ENCODE data around the gene ODC1. TPM values are rescaled to one million over a fixed set of nuclear protein-coding genes. Genes with fewer than 3 reads are reported as not detected.

ODC1 gene
- total and polyA plus RNA-seq, 2 donors (not counting 3 experiments of a cell fraction or from before 2014, with no cell fraction given): 109 to 132 TPM

GRCh38 chr2:10471046-10471571, 23.0 kb upstream of the ODC1 start:
- DNase-seq (ENCODE audit: low read depth, low spot score): no peak
- BruUV-seq (replicated peaks): no TSS peak
- no peaks in the 10 kb centered on the region for H3K9me3 ChIP-seq (replicated peaks; ENCODE audit: control insufficient read depth, insufficient read depth, low read length)
- H3K4me3 ChIP-seq (replicated peaks in 1 of 3; ENCODE audit: insufficient read depth in 1 of 3, low read depth in 1 of 3, low read length in 3 of 3): no peak overlapping the region
- H3K9me1 ChIP-seq (replicated peaks; ENCODE audit: control insufficient read depth, extremely low read depth, insufficient read depth, low read length): no peaks in the 10 kb centered on the region
- intact Hi-C loops (cut with micrococcal nuclease): no loop called here
- dilution Hi-C loops (cut with MboI; ENCODE audit: extremely low pct_ligation_motif_present, low sequenced_read_pairs): no loop called here
- H2AFZ ChIP-seq (ENCODE audit: low read depth, low read length): no peak overlapping the region
- FAIRE-seq: no peak
- H3K4me2 ChIP-seq (ENCODE audit: insufficient read depth, low read length): no peak overlapping the region
- H4K20me1 ChIP-seq (replicated peaks; ENCODE audit: control insufficient read depth, extremely low read depth, insufficient read depth, low read length): no peaks in the 10 kb centered on the region
- TF ChIP-seq MYC (IDR thresholded peaks at IDR 0.05; ENCODE audit: low read depth, low read length) (no peak), JUN (IDR thresholded peaks at IDR 0.05; ENCODE audit: borderline replicate concordance, insufficient read depth, insufficient read length, low read depth) (no peak), FOS (IDR thresholded peaks at IDR 0.05; ENCODE audit: borderline replicate concordance, insufficient read depth, low read length) (no peak), MAX (IDR thresholded peaks at IDR 0.05; ENCODE audit: insufficient read depth, insufficient read length) (no peak), CTCF (IDR thresholded peaks at IDR 0.05; ENCODE audit: extremely low read depth in 1 of 2, insufficient read depth in 1 of 2, low read depth in 1 of 2, low read length in 2 of 2) (no peak), POLR2A (IDR thresholded peaks at IDR 0.05; ENCODE audit: low read depth, low read length) (no peak), GATA2 (IDR thresholded peaks at IDR 0.05; ENCODE audit: insufficient read depth, insufficient read length, low read depth, low read length) (no peak), EZH2 (IDR thresholded peaks at IDR 0.05; ENCODE audit: borderline replicate concordance, low read depth, low read length, severe bottlenecking) (no peak), POLR2AphosphoS5 (IDR thresholded peaks at IDR 0.05; ENCODE audit: insufficient read depth, low read depth, low read length) (no peak)
- ChIA-PET POLR2A (no interaction called here), CTCF (interaction anchor here (1.8 kb wide), 1 partner anchor 13 kb away, joined by 4 read pairs; no protein-coding TSS in a partner anchor)
- H3K36me3 ChIP-seq (ENCODE audit: control insufficient read depth in 2 of 2, extremely low read depth in 1 of 2, insufficient read depth in 2 of 2, low read length in 2 of 2): no peaks in the 10 kb centered on the region
- H3K9ac ChIP-seq (replicated peaks; ENCODE audit: extremely low read depth, insufficient read depth, low read length): no peak overlapping the region
- no peaks in the 10 kb centered on the region for H3K79me2 ChIP-seq (ENCODE audit: control insufficient read depth, insufficient read depth, low read length)
- H3K27ac ChIP-seq (ENCODE audit: insufficient read depth, low read depth, low read length): no peak overlapping the region
- H3K4me1 ChIP-seq (ENCODE audit: control insufficient read depth, extremely low read depth, insufficient read depth, low read length): no peaks in the 10 kb centered on the region
- H3K27me3 ChIP-seq (ENCODE audit: control insufficient read depth in 2 of 2, insufficient read depth in 2 of 2, low read length in 2 of 2): peaks cover 2 to 3% of the 10 kb centered on the region in 2 experiments
